K562 (cell line): ENCODE measurements around the gene BPHL. TPM values are rescaled to one million over a fixed set of nuclear protein-coding genes. Genes with fewer than 3 reads are reported as not detected.

Experiments
- HMG20A ChIP-seq: fragments of 450-650 bp; formaldehyde crosslinking; conservative IDR thresholded peaks from 2 replicates; pipeline ENCODE4 v1.4.0; 2020; ENCODE audit warnings: mild to moderate bottlenecking, mixed read lengths
- MBD2 ChIP-seq: sonication (generic); IDR thresholded peaks from 2 replicates; pipeline ENCODE4 v1.6.1; 2016; ENCODE audit warnings: low read depth, borderline replicate concordance
- MTA1 ChIP-seq: fragments of 450-650 bp; IDR thresholded peaks from 2 replicates; pipeline ENCODE4 v1.6.1; 2017; ENCODE audit warnings: borderline replicate concordance
- MYC ChIP-seq, 2 experiments: fragments of 250-450 bp in 1 of 2; sonication (Bioruptor Pico) in 1 of 2; IDR thresholded peaks; 2 replicates each; pipeline versions ENCODE4 v1.5.1 to v1.6.1; 2012 to 2021; ENCODE audit warnings: low read depth in 2 of 2, borderline replicate concordance in 1 of 2, improper control_type of control experiment in 1 of 2, low read length in 1 of 2, mild to moderate bottlenecking in 1 of 2, moderate library complexity in 1 of 2
- POLR2A ChIP-seq: fragments of 450-650 bp; conservative IDR thresholded peaks from 2 replicates; pipeline ENCODE4 v1.6.1; 2016
- RNF2 ChIP-seq: sonication (generic); IDR thresholded peaks from 2 replicates; pipeline ENCODE4 v1.6.1; 2016
- TCFL5 ChIP-seq: fragments of 250-450 bp; sonication (Bioruptor Pico); conservative IDR thresholded peaks from 2 replicates; pipeline ENCODE4 v1.6.1; 2021; ENCODE audit warnings: mild to moderate bottlenecking, moderate library complexity, matching md5 sums
- ZC3H4 ChIP-seq: sonication (generic); formaldehyde crosslinking; IDR thresholded peaks from 2 replicates; pipeline ENCODE4 v1.9.0; 2021; ENCODE audit warnings: missing genetic modification reagents, borderline replicate concordance
- ZKSCAN8 ChIP-seq: fragments of 200-800 bp; sonication (Bioruptor generic); IDR thresholded peaks from 2 replicates; pipeline ENCODE4 v1.6.1; 2016; ENCODE audit warnings: missing genetic modification characterization, missing compliant biosample characterization
- ZNF133 ChIP-seq: fragments of 250-450 bp; sonication (Bioruptor Pico); IDR thresholded peaks from 2 replicates; pipeline ENCODE4 v1.4.0; 2020; ENCODE audit warnings: mild to moderate bottlenecking
- polyA plus RNA-seq, 8 experiments: library from polyadenylated mRNA; depleted of rRNA in 4 of 8; stranded (reverse) in 5 of 8; unstranded in 3 of 8; fragments of >200 nt; fragmentation: Nextera tagmentation in 2 of 8; fragmentation: Illumina TruSeq in 1 of 8; extraction: Ambion mirVana in 2 of 8; extraction: Trizol in 1 of 8; gene quantifications; 2 replicates each; pipeline versions ENCODE4 v1.2.1 to v1.2.3, GENCODE V29; 2011 to 2014; ENCODE audit warnings: inconsistent platforms in 1 of 8, missing spikeins in 1 of 8
- total RNA-seq, 7 experiments: library from RNA; depleted of rRNA in 6 of 7; stranded (reverse); fragments of >200 nt in 6 of 7; fragmentation: Illumina TruSeq in 2 of 7; extraction: Trizol in 2 of 7; gene quantifications; 2 replicates each; pipeline versions ENCODE4 v1.2.1 to v1.2.3, GENCODE V29; 2011 to 2021; ENCODE audit warnings: low replicate concordance in 1 of 7
- TF ChIP-seq, protein P1 (sequence below): fragments of 200-800 bp; sonication (Bioruptor generic); IDR thresholded peaks from 2 replicates; pipeline ENCODE4 v1.6.1; 2017; ENCODE audit warnings: missing genetic modification characterization, missing compliant biosample characterization
- TF ChIP-seq, protein P2 (sequence below): fragments of 450-650 bp; IDR thresholded peaks from 2 replicates; pipeline ENCODE4 v1.6.1; 2016; ENCODE audit warnings: antibody characterized with exemption
- TF ChIP-seq, protein P3 (sequence below): sonication (generic); formaldehyde crosslinking; IDR thresholded peaks from 2 replicates; pipeline ENCODE4 v1.8.0; 2023; ENCODE audit warnings: missing genetic modification reagents, mild to moderate bottlenecking, borderline replicate concordance
- TF ChIP-seq, protein P4 (sequence below): sonication (generic); formaldehyde crosslinking; IDR thresholded peaks from 2 replicates; pipeline ENCODE4 v1.8.1; 2022; ENCODE audit warnings: missing genetic modification reagents
- TF ChIP-seq, protein P5 (sequence below): fragments of 250-450 bp; sonication (Bioruptor Pico); IDR thresholded peaks from 2 replicates; pipeline ENCODE4 v1.8.0; 2022; ENCODE audit warnings: inconsistent platforms, mild to moderate bottlenecking, moderate library complexity, borderline replicate concordance

BPHL gene
- total and polyA plus RNA-seq, 9 of the 15 experiments (the other 6 are each of a cell fraction or from before 2014, with no cell fraction given) = 3.5 to 17.4 (median 8.2) TPM

DNA sequence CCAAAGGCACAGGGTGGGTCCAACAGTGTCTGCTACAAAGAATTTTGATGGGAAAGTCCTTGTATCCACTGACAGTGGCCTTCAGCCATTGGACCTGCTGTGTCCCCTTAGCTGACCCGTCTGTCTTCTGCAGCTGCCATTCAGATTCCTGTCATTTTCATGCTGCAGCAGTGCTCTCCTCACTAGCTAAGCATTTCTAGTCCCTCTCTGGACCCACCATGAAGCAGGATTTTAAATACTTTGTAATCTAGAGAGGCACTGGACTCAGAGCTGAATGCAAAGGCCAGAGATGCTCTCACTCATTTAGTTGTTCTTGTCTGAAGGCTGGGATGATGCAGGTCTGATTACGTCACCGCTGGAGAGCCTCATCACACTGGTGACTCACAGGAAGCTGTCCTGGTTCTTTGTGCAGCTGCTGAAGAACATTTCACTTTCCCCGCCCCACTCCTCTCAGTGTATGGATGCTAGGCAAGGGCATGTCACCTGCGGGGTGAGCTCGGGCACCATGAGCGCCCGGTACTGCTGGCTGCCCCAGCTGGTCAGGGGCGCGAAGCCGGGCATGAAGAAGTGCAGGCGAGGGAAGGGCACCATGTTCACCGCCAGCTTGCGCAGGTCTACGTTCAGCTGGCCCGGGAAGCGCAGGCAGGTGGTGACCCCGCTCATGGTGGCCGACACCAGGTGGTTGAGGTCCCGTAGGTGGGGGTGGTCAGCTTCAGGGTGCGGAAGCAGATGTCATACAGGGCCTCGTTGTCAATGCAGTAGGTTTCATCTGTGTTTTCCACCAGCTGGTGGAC is 58.2 kb downstream of the BPHL start (continued):
- TF ChIP-seq MTA1 = peak; percentile 41; the same call in 1 of the 2 replicates
- TF ChIP-seq HMG20A (CRISPR knock-in tag) = no peak
- 0 out of 2 replicates have a peak, but pooled peaks have one; percentile 29 for TF ChIP-seq MYC (IDR thresholded peaks at IDR 0.05; ENCODE audit: low read depth, low read length)
- TF ChIP-seq MYC (CRISPR knock-in tag; IDR thresholded peaks at IDR 0.05; ENCODE audit: borderline replicate concordance, low read depth) = no peak
- TF ChIP-seq TCFL5 (CRISPR knock-in tag) = no peak
- TF ChIP-seq, protein P1, sequence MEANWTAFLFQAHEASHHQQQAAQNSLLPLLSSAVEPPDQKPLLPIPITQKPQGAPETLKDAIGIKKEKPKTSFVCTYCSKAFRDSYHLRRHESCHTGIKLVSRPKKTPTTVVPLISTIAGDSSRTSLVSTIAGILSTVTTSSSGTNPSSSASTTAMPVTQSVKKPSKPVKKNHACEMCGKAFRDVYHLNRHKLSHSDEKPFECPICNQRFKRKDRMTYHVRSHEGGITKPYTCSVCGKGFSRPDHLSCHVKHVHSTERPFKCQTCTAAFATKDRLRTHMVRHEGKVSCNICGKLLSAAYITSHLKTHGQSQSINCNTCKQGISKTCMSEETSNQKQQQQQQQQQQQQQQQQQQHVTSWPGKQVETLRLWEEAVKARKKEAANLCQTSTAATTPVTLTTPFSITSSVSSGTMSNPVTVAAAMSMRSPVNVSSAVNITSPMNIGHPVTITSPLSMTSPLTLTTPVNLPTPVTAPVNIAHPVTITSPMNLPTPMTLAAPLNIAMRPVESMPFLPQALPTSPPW (CRISPR knock-in tag) = 0 out of 2 replicates have a peak, but pooled peaks have one; percentile 20
- TF ChIP-seq, protein P2, sequence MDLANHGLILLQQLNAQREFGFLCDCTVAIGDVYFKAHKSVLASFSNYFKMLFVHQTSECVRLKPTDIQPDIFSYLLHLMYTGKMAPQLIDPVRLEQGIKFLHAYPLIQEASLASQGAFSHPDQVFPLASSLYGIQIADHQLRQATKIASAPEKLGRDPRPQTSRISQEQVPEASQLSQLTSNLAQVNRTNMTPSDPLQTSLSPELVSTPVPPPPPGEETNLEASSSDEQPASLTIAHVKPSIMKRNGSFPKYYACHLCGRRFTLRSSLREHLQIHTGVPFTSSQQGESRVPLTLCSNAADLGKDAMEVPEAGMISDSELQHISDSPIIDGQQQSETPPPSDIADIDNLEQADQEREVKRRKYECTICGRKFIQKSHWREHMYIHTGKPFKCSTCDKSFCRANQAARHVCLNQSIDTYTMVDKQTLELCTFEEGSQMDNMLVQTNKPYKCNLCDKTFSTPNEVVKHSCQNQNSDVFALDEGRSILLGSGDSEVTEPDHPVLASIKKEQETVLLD = peak; percentile 10; the same call in 1 of the 2 replicates
- no peak for TF ChIP-seq ZKSCAN8 (CRISPR knock-in tag)
- TF ChIP-seq, protein P3, sequence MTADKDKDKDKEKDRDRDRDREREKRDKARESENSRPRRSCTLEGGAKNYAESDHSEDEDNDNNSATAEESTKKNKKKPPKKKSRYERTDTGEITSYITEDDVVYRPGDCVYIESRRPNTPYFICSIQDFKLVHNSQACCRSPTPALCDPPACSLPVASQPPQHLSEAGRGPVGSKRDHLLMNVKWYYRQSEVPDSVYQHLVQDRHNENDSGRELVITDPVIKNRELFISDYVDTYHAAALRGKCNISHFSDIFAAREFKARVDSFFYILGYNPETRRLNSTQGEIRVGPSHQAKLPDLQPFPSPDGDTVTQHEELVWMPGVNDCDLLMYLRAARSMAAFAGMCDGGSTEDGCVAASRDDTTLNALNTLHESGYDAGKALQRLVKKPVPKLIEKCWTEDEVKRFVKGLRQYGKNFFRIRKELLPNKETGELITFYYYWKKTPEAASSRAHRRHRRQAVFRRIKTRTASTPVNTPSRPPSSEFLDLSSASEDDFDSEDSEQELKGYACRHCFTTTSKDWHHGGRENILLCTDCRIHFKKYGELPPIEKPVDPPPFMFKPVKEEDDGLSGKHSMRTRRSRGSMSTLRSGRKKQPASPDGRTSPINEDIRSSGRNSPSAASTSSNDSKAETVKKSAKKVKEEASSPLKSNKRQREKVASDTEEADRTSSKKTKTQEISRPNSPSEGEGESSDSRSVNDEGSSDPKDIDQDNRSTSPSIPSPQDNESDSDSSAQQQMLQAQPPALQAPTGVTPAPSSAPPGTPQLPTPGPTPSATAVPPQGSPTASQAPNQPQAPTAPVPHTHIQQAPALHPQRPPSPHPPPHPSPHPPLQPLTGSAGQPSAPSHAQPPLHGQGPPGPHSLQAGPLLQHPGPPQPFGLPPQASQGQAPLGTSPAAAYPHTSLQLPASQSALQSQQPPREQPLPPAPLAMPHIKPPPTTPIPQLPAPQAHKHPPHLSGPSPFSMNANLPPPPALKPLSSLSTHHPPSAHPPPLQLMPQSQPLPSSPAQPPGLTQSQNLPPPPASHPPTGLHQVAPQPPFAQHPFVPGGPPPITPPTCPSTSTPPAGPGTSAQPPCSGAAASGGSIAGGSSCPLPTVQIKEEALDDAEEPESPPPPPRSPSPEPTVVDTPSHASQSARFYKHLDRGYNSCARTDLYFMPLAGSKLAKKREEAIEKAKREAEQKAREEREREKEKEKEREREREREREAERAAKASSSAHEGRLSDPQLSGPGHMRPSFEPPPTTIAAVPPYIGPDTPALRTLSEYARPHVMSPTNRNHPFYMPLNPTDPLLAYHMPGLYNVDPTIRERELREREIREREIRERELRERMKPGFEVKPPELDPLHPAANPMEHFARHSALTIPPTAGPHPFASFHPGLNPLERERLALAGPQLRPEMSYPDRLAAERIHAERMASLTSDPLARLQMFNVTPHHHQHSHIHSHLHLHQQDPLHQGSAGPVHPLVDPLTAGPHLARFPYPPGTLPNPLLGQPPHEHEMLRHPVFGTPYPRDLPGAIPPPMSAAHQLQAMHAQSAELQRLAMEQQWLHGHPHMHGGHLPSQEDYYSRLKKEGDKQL (CRISPR knock-in tag) = 0 out of 2 replicates have a peak, but pooled peaks have one; percentile 12
- no peak for TF ChIP-seq POLR2A
- TF ChIP-seq, protein P4, sequence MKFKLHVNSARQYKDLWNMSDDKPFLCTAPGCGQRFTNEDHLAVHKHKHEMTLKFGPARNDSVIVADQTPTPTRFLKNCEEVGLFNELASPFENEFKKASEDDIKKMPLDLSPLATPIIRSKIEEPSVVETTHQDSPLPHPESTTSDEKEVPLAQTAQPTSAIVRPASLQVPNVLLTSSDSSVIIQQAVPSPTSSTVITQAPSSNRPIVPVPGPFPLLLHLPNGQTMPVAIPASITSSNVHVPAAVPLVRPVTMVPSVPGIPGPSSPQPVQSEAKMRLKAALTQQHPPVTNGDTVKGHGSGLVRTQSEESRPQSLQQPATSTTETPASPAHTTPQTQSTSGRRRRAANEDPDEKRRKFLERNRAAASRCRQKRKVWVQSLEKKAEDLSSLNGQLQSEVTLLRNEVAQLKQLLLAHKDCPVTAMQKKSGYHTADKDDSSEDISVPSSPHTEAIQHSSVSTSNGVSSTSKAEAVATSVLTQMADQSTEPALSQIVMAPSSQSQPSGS (CRISPR knock-in tag) = peak; percentile 69; the same call in 1 of the 2 replicates
- no peak for TF ChIP-seq ZC3H4 (CRISPR knock-in tag)
- TF ChIP-seq MBD2 = no peak
- no peak for TF ChIP-seq RNF2
- no peak for TF ChIP-seq ZNF133
- TF ChIP-seq, protein P5, sequence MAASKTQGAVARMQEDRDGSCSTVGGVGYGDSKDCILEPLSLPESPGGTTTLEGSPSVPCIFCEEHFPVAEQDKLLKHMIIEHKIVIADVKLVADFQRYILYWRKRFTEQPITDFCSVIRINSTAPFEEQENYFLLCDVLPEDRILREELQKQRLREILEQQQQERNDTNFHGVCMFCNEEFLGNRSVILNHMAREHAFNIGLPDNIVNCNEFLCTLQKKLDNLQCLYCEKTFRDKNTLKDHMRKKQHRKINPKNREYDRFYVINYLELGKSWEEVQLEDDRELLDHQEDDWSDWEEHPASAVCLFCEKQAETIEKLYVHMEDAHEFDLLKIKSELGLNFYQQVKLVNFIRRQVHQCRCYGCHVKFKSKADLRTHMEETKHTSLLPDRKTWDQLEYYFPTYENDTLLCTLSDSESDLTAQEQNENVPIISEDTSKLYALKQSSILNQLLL (CRISPR knock-in tag) = no peak
